Nephron progenitor cell (in vitro differentiated cells): ENCODE results near the gene CDC42BPA.

Experiments
- DNase-seq: peaks from one replicate; pipeline ENCODE4 v3.0.0; 2021
- H3K27ac Mint-ChIP-seq: 2 replicates; pipeline ENCODE4 v1.8.0; 2021; ENCODE audit warnings: mild to moderate bottlenecking, moderate library complexity, mixed read lengths
- H3K27me3 Mint-ChIP-seq: 2 replicates; pipeline ENCODE4 v1.8.0; 2021; ENCODE audit warnings: mild to moderate bottlenecking, low read depth, mixed read lengths; ENCODE audit not compliant: poor library complexity
- H3K36me3 Mint-ChIP-seq: 2 replicates; pipeline ENCODE4 v1.8.0; 2021; ENCODE audit warnings: low read depth, mixed read lengths
- H3K4me1 Mint-ChIP-seq: 2 replicates; pipeline ENCODE4 v1.8.0; 2021; ENCODE audit warnings: mixed read lengths
- H3K4me3 Mint-ChIP-seq: 2 replicates; pipeline ENCODE4 v1.8.0; 2021; ENCODE audit warnings: mild to moderate bottlenecking, moderate library complexity, mixed read lengths
- H3K9me3 Mint-ChIP-seq: 2 replicates; pipeline ENCODE4 v1.8.0; 2021; ENCODE audit warnings: mild to moderate bottlenecking, moderate library complexity, mixed read lengths
- CTCF ChIP-seq: fragments of 200-600 bp; sonication (generic); IDR thresholded peaks from 2 replicates; pipeline ENCODE4 v1.5.0; 2021; ENCODE audit warnings: antibody characterized with exemption

CDC42BPA gene

GRCh38 chr1:227037121-227037520 lies 281.2 kb downstream of the CDC42BPA start:
- Mint-ChIP-seq H3K4me3 (no peak overlapping the region), H3K27me3 (no peaks in the 10 kb centered on the region), H3K36me3 (peaks cover 69% of the 10 kb centered on the region), H3K27ac (no peak overlapping the region), H3K4me1 (no peaks in the 10 kb centered on the region), H3K9me3 (no peaks in the 10 kb centered on the region)
- no peak for TF ChIP-seq CTCF
- DNase-seq: no peak

GRCh38 chr1:227035316-227035715 lies 283.0 kb downstream of the CDC42BPA start:
- Mint-ChIP-seq H3K36me3 (peaks cover 59% of the 10 kb centered on the region), H3K27me3 (no peaks in the 10 kb centered on the region), H3K9me3 (no peaks in the 10 kb centered on the region), H3K4me3 (no peak overlapping the region), H3K4me1 (no peaks in the 10 kb centered on the region), H3K27ac (no peak overlapping the region)
- TF ChIP-seq CTCF: no peak
- DNase-seq: no peak

GRCh38 chr1:227033880-227034279 lies 284.4 kb downstream of the CDC42BPA start:
- no peak overlapping the region for H3K4me3 Mint-ChIP-seq
- no peak for DNase-seq
- no peaks in the 10 kb centered on the region for H3K27me3 Mint-ChIP-seq
- H3K36me3 Mint-ChIP-seq: peaks cover 51% of the 10 kb centered on the region
- no peak for TF ChIP-seq CTCF
- H3K9me3 Mint-ChIP-seq: no peaks in the 10 kb centered on the region
- no peak overlapping the region for H3K27ac Mint-ChIP-seq
- no peaks in the 10 kb centered on the region for H3K4me1 Mint-ChIP-seq

- Mint-ChIP-seq H3K27ac (no peak overlapping the region), H3K9me3 (no peaks in the 10 kb centered on the region), H3K4me1 (no peaks in the 10 kb centered on the region), H3K4me3 (no peak overlapping the region), H3K27me3 (no peaks in the 10 kb centered on the region), H3K36me3 (peaks cover 51% of the 10 kb centered on the region)
- DNase-seq: no peak
- TF ChIP-seq CTCF: no peak
These were observed 285.9 kb downstream of the CDC42BPA start for GRCh38 chr1:227032396-227032795.

- peaks cover 32% of the 10 kb centered on the region for H3K9me3 Mint-ChIP-seq
- TF ChIP-seq CTCF: no peak
- no peaks in the 10 kb centered on the region for H3K4me1 Mint-ChIP-seq
- H3K4me3 Mint-ChIP-seq: no peak overlapping the region
- H3K27me3 Mint-ChIP-seq: no peaks in the 10 kb centered on the region
- H3K27ac Mint-ChIP-seq: no peak overlapping the region
- DNase-seq: no peak
- H3K36me3 Mint-ChIP-seq: peaks cover 63% of the 10 kb centered on the region
These were observed 301.3 kb downstream of the CDC42BPA start for GRCh38 chr1:227016990-227017389.

- Mint-ChIP-seq H3K9me3 (no peaks in the 10 kb centered on the region), H3K4me3 (no peak overlapping the region), H3K27ac (no peak overlapping the region), H3K4me1 (no peaks in the 10 kb centered on the region), H3K27me3 (no peaks in the 10 kb centered on the region), H3K36me3 (peaks cover 10% of the 10 kb centered on the region)
- no peak for TF ChIP-seq CTCF
- no peak for DNase-seq
These were observed 307.6 kb downstream of the CDC42BPA start for GRCh38 chr1:227010645-227011044.
